ENCODE measurements around the gene CILP. TPM values are rescaled to one million over a fixed set of nuclear protein-coding genes. Genes with fewer than 3 reads are reported as not detected.

The CILP gene
- total RNA-seq, 1 experiment from 2014 or later, result 0.04 TPM

DNA sequence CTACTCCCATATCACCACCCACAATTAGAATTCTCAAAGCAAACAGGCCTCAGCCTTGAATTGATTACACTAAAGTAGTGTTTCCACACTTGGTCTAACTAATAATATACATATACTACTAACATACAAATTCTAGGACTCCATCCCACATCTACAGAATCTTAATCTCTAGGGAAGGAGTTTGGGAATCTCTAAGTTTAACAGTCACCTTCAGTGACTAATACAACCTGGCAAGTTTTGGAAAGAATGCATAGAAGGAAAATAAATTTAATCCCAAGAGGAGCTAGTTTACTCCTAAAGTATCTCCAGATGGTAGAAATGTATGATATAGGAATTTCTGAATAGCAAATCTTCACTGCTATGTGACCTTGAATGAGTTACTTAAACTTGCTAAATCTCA lies 35.2 kb downstream of the CILP start:
- TF ChIP-seq, protein P1, sequence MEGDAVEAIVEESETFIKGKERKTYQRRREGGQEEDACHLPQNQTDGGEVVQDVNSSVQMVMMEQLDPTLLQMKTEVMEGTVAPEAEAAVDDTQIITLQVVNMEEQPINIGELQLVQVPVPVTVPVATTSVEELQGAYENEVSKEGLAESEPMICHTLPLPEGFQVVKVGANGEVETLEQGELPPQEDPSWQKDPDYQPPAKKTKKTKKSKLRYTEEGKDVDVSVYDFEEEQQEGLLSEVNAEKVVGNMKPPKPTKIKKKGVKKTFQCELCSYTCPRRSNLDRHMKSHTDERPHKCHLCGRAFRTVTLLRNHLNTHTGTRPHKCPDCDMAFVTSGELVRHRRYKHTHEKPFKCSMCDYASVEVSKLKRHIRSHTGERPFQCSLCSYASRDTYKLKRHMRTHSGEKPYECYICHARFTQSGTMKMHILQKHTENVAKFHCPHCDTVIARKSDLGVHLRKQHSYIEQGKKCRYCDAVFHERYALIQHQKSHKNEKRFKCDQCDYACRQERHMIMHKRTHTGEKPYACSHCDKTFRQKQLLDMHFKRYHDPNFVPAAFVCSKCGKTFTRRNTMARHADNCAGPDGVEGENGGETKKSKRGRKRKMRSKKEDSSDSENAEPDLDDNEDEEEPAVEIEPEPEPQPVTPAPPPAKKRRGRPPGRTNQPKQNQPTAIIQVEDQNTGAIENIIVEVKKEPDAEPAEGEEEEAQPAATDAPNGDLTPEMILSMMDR (conservative IDR thresholded peaks at IDR 0.05), result no peak
- Histone ChIP-seq H3K9ac (ENCODE audit: extremely low read depth, insufficient read length, low read length) (no peak overlapping the region), H4K91ac (ENCODE audit: insufficient read length, low read depth, low read length) (no peak overlapping the region), H3K56ac (ENCODE audit: insufficient read length, low read depth, low read length) (no peak overlapping the region), H3K4me1 (ENCODE audit: insufficient read depth, low read length) (no peaks in the 10 kb centered on the region), H2BK15ac (ENCODE audit: low read depth, low read length) (no peak overlapping the region), H2BK120ac (ENCODE audit: low read depth, low read length, poor library complexity, severe bottlenecking) (no peak overlapping the region), H3K27me3 (ENCODE audit: insufficient read depth, low read length) (no peaks in the 10 kb centered on the region), H3K4ac (ENCODE audit: low read depth, low read length) (no peak overlapping the region), H3K14ac (ENCODE audit: insufficient read depth, low read length) (no peak overlapping the region), H3K18ac (ENCODE audit: insufficient read length, low read depth, low read length) (no peak overlapping the region), H3K23me2 (ENCODE audit: insufficient read length, low read depth, low read length, poor library complexity, severe bottlenecking) (no peaks in the 10 kb centered on the region), H4K20me1 (ENCODE audit: control insufficient read depth, insufficient read depth, insufficient read length) (no peaks in the 10 kb centered on the region), H3K23ac (ENCODE audit: insufficient read length, low read depth, low read length) (no peak overlapping the region), H3T11ph (ENCODE audit: low read length) (no peak overlapping the region), H4K5ac (ENCODE audit: insufficient read length, low read depth, low read length) (no peak overlapping the region), H2BK20ac (ENCODE audit: low read depth, low read length, poor library complexity, severe bottlenecking) (no peak overlapping the region), H2BK12ac (ENCODE audit: insufficient read length, low read depth, low read length) (no peak overlapping the region), H2AK5ac (ENCODE audit: insufficient read length, low read length) (no peak overlapping the region), H3K79me2 (ENCODE audit: insufficient read depth, low read length) (no peaks in the 10 kb centered on the region), H3K9me3 (ENCODE audit: control insufficient read depth, low read depth, low read length) (no peaks in the 10 kb centered on the region), H3K27ac (ENCODE audit: insufficient read length, low read depth, low read length) (no peak overlapping the region), H2AFZ (ENCODE audit: low read length) (no peak overlapping the region), H3K4me2 (ENCODE audit: insufficient read depth, insufficient read length, low read length) (no peak overlapping the region), H4K8ac (replicated peaks; ENCODE audit: insufficient read length, low read depth, low read length) (no peak overlapping the region), H3K79me1 (ENCODE audit: insufficient read depth, low read depth, low read length, poor library complexity, severe bottlenecking) (peaks cover 5% of the 10 kb centered on the region), H2BK5ac (ENCODE audit: insufficient read length, low read length) (no peak overlapping the region)
- Mint-ChIP-seq H3K9me3 (no peaks in the 10 kb centered on the region), H3K36me3 (ENCODE audit: insufficient read depth in 1 of 3, low read depth in 3 of 3) (peaks cover 17 to 67% (median 55%) of the 10 kb centered on the region in 3 experiments; a peak in 6 of 7 replicates), H3K4me3 (no peak overlapping the region), H3K27ac (no peak overlapping the region), H3K4me1 (no peaks in the 10 kb centered on the region; a peak in 1 of 4 replicates), H3K27me3 (ENCODE audit: low read depth) (no peaks in the 10 kb centered on the region)
- DNase-seq, result no peak

Data from H9 (cell line).